MG63 (cell line): ENCODE data around the gene PRKCA. TPM values are rescaled to one million over a fixed set of nuclear protein-coding genes. Genes with fewer than 3 reads are reported as not detected.
"Not testable (repeated sequence)": the region's sequence is repeated elsewhere in the genome, so short reads cannot be mapped to it uniquely, and the experiment has no call there.

ENCODE experiments used
- DNase-seq: peaks from one replicate; pipeline ENCODE4 v3.0.0-alpha.2; 2020
- H3K27me3 ChIP-seq: fragments of 250-450 bp; sonication (Bioruptor Pico); 2 replicates; pipeline ENCODE4 v1.5.1; 2020; ENCODE audit warnings: mild to moderate bottlenecking, moderate library complexity
- H3K36me3 ChIP-seq: fragments of 250-450 bp; sonication (Bioruptor Pico); 2 replicates; pipeline ENCODE4 v1.5.1; 2020; ENCODE audit warnings: mild to moderate bottlenecking, moderate library complexity
- H3K4me3 ChIP-seq: fragments of 250-450 bp; sonication (Bioruptor Pico); 2 replicates; pipeline ENCODE4 v1.5.1; 2020; ENCODE audit warnings: mild to moderate bottlenecking, moderate library complexity
- H3K9me3 ChIP-seq: fragments of 250-450 bp; sonication (Bioruptor Pico); 2 replicates; pipeline ENCODE4 v1.5.1; 2020; ENCODE audit warnings: mild to moderate bottlenecking, moderate library complexity
- total RNA-seq: library from RNA; depleted of rRNA; stranded (reverse); fragments of >200 nt; shearing (Covaris generic); gene quantifications from 2 replicates; pipeline ENCODE4 v1.2.3, GENCODE V29; 2014; ENCODE audit warnings: low replicate concordance

PRKCA gene
- total RNA-seq, 1 experiment from 2014 or later = 17.3 TPM

- H3K9me3 ChIP-seq = no peaks in the 10 kb centered on the region
- H3K4me3 ChIP-seq = no peak overlapping the region
- H3K27me3 ChIP-seq = no peaks in the 10 kb centered on the region
- H3K36me3 ChIP-seq = 0 out of 2 replicates have a peak, but pooled peaks cover 3% of the 10 kb centered on the region
- DNase-seq = no peak
Measured at GRCh38 chr17:66706851-66707450, 404.5 kb downstream of the PRKCA start.

GRCh38 chr17:66711401-66711800 is 409.0 kb downstream of the PRKCA start:
- Histone ChIP-seq H3K27me3 (no peaks in the 10 kb centered on the region), H3K9me3 (no peaks in the 10 kb centered on the region), H3K36me3 (0 out of 2 replicates have a peak, but pooled peaks cover 3% of the 10 kb centered on the region), H3K4me3 (no peak overlapping the region)
- DNase-seq = no peak

GRCh38 chr17:66711881-66712321 is 409.5 kb downstream of the PRKCA start:
- Histone ChIP-seq H3K27me3 (no peaks in the 10 kb centered on the region), H3K4me3 (no peak overlapping the region), H3K36me3 (0 out of 2 replicates have a peak, but pooled peaks cover 3% of the 10 kb centered on the region), H3K9me3 (no peaks in the 10 kb centered on the region)
- DNase-seq = no peak

GRCh38 chr17:66712453-66712852 is 410.0 kb downstream of the PRKCA start:
- Histone ChIP-seq H3K27me3 (no peaks in the 10 kb centered on the region), H3K9me3 (no peaks in the 10 kb centered on the region), H3K36me3 (0 out of 2 replicates have a peak, but pooled peaks cover 3% of the 10 kb centered on the region), H3K4me3 (no peak overlapping the region)
- DNase-seq = no peak

GRCh38 chr17:66713021-66713532 is 410.7 kb downstream of the PRKCA start:
- not testable (repeated sequence) for H3K36me3 ChIP-seq, DNase-seq

GRCh38 chr17:66713533-66714042 is 411.2 kb downstream of the PRKCA start:
- no peak overlapping the region for H3K4me3 ChIP-seq
- DNase-seq = no peak
- no peaks in the 10 kb centered on the region for H3K9me3 ChIP-seq
- H3K36me3 ChIP-seq = 0 out of 2 replicates have a peak, but pooled peaks cover 6% of the 10 kb centered on the region
- no peaks in the 10 kb centered on the region for H3K27me3 ChIP-seq

More at GRCh38 chr17:66713021-66713532, 410.7 kb downstream of the PRKCA start:
- not testable (repeated sequence) for H3K9me3 ChIP-seq, H3K4me3 ChIP-seq, H3K27me3 ChIP-seq

GRCh38 chr17:66714046-66715023 is 411.9 kb downstream of the PRKCA start:
- no peaks in the 10 kb centered on the region for H3K9me3 ChIP-seq
- DNase-seq = no peak
- H3K36me3 ChIP-seq = 0 out of 2 replicates have a peak, but pooled peaks cover 6% of the 10 kb centered on the region
- no peak overlapping the region for H3K4me3 ChIP-seq
- no peaks in the 10 kb centered on the region for H3K27me3 ChIP-seq

GRCh38 chr17:66715076-66715675 is 412.8 kb downstream of the PRKCA start:
- no peak overlapping the region for H3K4me3 ChIP-seq
- no peaks in the 10 kb centered on the region for H3K27me3 ChIP-seq
- DNase-seq = no peak
- H3K36me3 ChIP-seq = 0 out of 2 replicates have a peak, but pooled peaks cover 3% of the 10 kb centered on the region
- H3K9me3 ChIP-seq = no peaks in the 10 kb centered on the region

- H3K4me3 ChIP-seq = no peak overlapping the region
- no peaks in the 10 kb centered on the region for H3K9me3 ChIP-seq
- no peaks in the 10 kb centered on the region for H3K27me3 ChIP-seq
- DNase-seq = no peak
- H3K36me3 ChIP-seq = 0 out of 2 replicates have a peak, but pooled peaks cover 3% of the 10 kb centered on the region
Measured at GRCh38 chr17:66715745-66716156, 413.3 kb downstream of the PRKCA start.

- no peak for DNase-seq
- Histone ChIP-seq H3K36me3 (0 out of 2 replicates have a peak, but pooled peaks cover 3% of the 10 kb centered on the region), H3K9me3 (no peaks in the 10 kb centered on the region), H3K4me3 (no peak overlapping the region), H3K27me3 (no peaks in the 10 kb centered on the region)
Measured at GRCh38 chr17:66716236-66717026, 414.0 kb downstream of the PRKCA start.

- DNase-seq = no peak
- 0 out of 2 replicates have a peak, but pooled peaks cover 3% of the 10 kb centered on the region for H3K36me3 ChIP-seq
- no peaks in the 10 kb centered on the region for H3K9me3 ChIP-seq
- no peak overlapping the region for H3K4me3 ChIP-seq
- no peaks in the 10 kb centered on the region for H3K27me3 ChIP-seq
Measured at GRCh38 chr17:66717641-66718058, 415.2 kb downstream of the PRKCA start.

- no peak for DNase-seq
- H3K36me3 ChIP-seq = 0 out of 2 replicates have a peak, but pooled peaks cover 3% of the 10 kb centered on the region
- H3K27me3 ChIP-seq = no peaks in the 10 kb centered on the region
- no peak overlapping the region for H3K4me3 ChIP-seq
- no peaks in the 10 kb centered on the region for H3K9me3 ChIP-seq
Measured at GRCh38 chr17:66720027-66720426, 417.6 kb downstream of the PRKCA start.

- H3K4me3 ChIP-seq = no peak overlapping the region
- H3K9me3 ChIP-seq = no peaks in the 10 kb centered on the region
- DNase-seq = no peak
- 0 out of 2 replicates have a peak, but pooled peaks cover 3% of the 10 kb centered on the region for H3K36me3 ChIP-seq
- no peaks in the 10 kb centered on the region for H3K27me3 ChIP-seq
Measured at GRCh38 chr17:66720567-66720966, 418.2 kb downstream of the PRKCA start.

GRCh38 chr17:66722341-66722740 is 419.9 kb downstream of the PRKCA start:
- no peaks in the 10 kb centered on the region for H3K27me3 ChIP-seq
- H3K36me3 ChIP-seq = 0 out of 2 replicates have a peak, but pooled peaks cover 3% of the 10 kb centered on the region
- no peak overlapping the region for H3K4me3 ChIP-seq
- H3K9me3 ChIP-seq = no peaks in the 10 kb centered on the region
- DNase-seq = no peak

GRCh38 chr17:66724581-66725341 is 422.3 kb downstream of the PRKCA start:
- Histone ChIP-seq H3K4me3 (no peak overlapping the region), H3K36me3 (no peaks in the 10 kb centered on the region), H3K27me3 (no peaks in the 10 kb centered on the region), H3K9me3 (no peaks in the 10 kb centered on the region)
- DNase-seq = peak; percentile 85
